Measurements from ENCODE around the gene OSBPL6. TPM values are rescaled to one million over a fixed set of nuclear protein-coding genes. Genes with fewer than 3 reads are reported as not detected.

The OSBPL6 gene
- total RNA-seq, 1 donor from 2014 or later = 6.4 TPM

DNA sequence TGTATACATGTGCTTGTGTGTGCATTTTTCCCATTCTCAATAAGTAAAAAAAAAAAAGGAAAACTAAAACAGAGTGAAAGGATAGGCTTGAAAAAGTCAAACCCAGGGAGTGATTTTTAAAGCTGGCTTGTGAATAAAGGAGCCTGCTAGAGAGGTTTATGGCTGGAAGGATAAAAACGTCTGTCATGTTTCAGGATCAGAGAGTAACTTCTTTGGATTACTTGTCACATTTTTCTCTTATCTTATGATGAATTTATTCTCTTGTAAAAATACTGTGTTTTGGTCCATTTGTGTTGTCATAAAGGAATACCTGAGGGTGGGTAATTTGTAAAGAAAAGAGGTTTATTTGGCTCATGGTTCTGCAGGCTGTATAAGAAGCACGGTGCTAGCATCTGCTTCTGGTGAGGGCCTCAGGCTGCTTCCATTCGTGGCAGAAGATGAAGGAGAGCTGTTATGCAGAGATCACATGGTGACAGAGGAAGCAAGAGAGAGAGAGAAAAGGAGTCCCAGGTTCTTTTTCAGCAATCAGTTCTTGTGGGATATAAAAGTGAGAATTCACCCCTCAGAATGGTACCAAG is 89.1 kb downstream of the OSBPL6 start:
- TF ChIP-seq, protein P1, sequence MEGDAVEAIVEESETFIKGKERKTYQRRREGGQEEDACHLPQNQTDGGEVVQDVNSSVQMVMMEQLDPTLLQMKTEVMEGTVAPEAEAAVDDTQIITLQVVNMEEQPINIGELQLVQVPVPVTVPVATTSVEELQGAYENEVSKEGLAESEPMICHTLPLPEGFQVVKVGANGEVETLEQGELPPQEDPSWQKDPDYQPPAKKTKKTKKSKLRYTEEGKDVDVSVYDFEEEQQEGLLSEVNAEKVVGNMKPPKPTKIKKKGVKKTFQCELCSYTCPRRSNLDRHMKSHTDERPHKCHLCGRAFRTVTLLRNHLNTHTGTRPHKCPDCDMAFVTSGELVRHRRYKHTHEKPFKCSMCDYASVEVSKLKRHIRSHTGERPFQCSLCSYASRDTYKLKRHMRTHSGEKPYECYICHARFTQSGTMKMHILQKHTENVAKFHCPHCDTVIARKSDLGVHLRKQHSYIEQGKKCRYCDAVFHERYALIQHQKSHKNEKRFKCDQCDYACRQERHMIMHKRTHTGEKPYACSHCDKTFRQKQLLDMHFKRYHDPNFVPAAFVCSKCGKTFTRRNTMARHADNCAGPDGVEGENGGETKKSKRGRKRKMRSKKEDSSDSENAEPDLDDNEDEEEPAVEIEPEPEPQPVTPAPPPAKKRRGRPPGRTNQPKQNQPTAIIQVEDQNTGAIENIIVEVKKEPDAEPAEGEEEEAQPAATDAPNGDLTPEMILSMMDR (IDR thresholded peaks at IDR 0.05; ENCODE audit: borderline replicate concordance) = no peak
- no peak overlapping the region for H3K27ac ChIP-seq (replicated peaks)
- no peaks in the 10 kb centered on the region for H3K36me3 ChIP-seq
- H3K27me3 ChIP-seq (ENCODE audit: low read depth) = no peaks in the 10 kb centered on the region
- no peak for DNase-seq
- H3K9me3 ChIP-seq (replicated peaks) = no peaks in the 10 kb centered on the region
- peaks cover 5% of the 10 kb centered on the region for H3K4me1 ChIP-seq
- H3K4me3 ChIP-seq = no peak overlapping the region
- intact Hi-C loops (cut with micrococcal nuclease) = loop anchor here (10.0 kb wide), 1 partner anchor 149 kb away; no protein-coding TSS in a partner anchor

DNA sequence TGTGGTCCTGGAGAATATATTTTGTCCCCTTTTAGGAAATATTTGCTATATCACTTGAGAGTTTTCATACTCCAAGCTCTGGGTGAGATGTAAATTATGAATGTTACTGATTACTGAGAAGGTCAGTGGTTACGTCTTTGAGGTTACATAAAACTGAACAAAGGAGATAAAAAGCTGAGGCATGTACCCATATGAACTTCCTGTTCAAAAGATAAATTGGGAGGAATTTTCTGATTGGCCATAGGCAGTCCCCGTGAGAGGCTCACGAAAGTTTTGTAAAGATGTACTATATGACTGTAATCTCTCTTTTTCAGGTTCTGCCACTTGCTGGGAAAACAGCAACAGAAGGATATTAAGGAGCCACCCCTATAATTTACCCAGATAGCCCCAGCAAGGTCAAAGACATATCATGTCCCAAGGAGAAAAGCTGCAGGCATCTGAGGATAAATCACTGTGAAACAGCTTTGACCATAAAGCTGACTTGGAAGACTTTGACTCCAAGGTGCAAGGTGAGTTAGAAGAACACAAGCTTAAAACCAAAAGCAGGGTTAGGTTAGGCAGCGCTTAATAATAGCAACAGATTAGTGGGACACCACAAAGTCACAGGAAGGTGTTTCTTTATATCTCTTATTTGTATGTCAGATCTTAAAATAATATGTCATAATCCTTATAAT is 90.4 kb downstream of the OSBPL6 start:
- no peaks in the 10 kb centered on the region for H3K27me3 ChIP-seq (ENCODE audit: low read depth)
- DNase-seq = no peak
- TF ChIP-seq, protein P1 (IDR thresholded peaks at IDR 0.05; ENCODE audit: borderline replicate concordance) = no peak
- no peaks in the 10 kb centered on the region for H3K9me3 ChIP-seq (replicated peaks)
- intact Hi-C loops (cut with micrococcal nuclease) = loop anchor here (10.0 kb wide), 1 partner anchor 150 kb away; no protein-coding TSS in a partner anchor
- H3K27ac ChIP-seq (replicated peaks) = no peak overlapping the region
- H3K36me3 ChIP-seq = no peaks in the 10 kb centered on the region
- H3K4me3 ChIP-seq = no peak overlapping the region
- peaks cover 5% of the 10 kb centered on the region for H3K4me1 ChIP-seq

DNA sequence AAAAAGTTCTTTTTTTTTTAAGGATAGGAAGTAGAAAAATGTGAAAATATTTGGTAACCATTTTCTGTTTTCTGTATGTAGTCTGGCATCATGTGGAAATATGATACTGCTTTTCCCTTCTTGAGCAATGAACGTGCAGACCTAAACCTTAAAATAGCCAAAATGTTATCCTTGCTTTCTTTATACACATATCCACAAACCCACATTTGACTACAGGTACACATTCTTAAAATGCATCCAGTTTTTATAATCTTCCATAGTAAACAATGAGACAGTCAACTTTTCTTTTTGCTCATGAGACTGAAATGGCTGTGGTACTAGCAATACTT is 90.9 kb downstream of the OSBPL6 start:
- intact Hi-C loops (cut with micrococcal nuclease) = loop anchor here (10.0 kb wide), 1 partner anchor 150 kb away; no protein-coding TSS in a partner anchor
- no peaks in the 10 kb centered on the region for H3K9me3 ChIP-seq (replicated peaks)
- H3K4me3 ChIP-seq = no peak overlapping the region
- no peak for DNase-seq
- TF ChIP-seq, protein P1 (IDR thresholded peaks at IDR 0.05; ENCODE audit: borderline replicate concordance) = no peak
- H3K4me1 ChIP-seq = peaks cover 5% of the 10 kb centered on the region
- no peaks in the 10 kb centered on the region for H3K36me3 ChIP-seq
- no peak overlapping the region for H3K27ac ChIP-seq (replicated peaks)
- H3K27me3 ChIP-seq (ENCODE audit: low read depth) = no peaks in the 10 kb centered on the region

DNA sequence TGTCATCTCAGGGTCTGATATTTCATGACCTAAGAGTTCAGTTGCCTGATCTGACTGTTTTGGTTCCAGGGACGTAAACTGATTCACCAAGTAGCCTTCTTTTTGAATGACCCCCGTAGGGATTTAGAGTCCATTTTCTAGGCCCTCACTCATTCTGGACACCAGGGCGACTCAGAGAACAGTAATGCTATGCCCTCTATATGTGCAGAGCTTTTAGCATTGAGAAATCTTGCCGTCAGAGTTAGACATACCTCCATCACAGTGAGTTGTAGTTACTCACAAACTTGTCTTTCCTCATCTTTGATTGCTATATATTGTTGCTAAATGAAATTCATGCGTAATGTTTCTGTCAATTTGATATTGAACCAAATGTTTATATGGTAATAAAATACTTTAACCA is 92.3 kb downstream of the OSBPL6 start:
- intact Hi-C loops (cut with micrococcal nuclease) = loop anchor here (10.0 kb wide), 1 partner anchor 152 kb away; no protein-coding TSS in a partner anchor
- DNase-seq = no peak
- TF ChIP-seq, protein P1 (IDR thresholded peaks at IDR 0.05; ENCODE audit: borderline replicate concordance) = no peak
- H3K36me3 ChIP-seq = no peaks in the 10 kb centered on the region
- no peak overlapping the region for H3K27ac ChIP-seq (replicated peaks)
- no peaks in the 10 kb centered on the region for H3K27me3 ChIP-seq (ENCODE audit: low read depth)
- H3K4me3 ChIP-seq = no peak overlapping the region
- H3K9me3 ChIP-seq (replicated peaks) = no peaks in the 10 kb centered on the region
- H3K4me1 ChIP-seq = peaks cover 5% of the 10 kb centered on the region

DNA sequence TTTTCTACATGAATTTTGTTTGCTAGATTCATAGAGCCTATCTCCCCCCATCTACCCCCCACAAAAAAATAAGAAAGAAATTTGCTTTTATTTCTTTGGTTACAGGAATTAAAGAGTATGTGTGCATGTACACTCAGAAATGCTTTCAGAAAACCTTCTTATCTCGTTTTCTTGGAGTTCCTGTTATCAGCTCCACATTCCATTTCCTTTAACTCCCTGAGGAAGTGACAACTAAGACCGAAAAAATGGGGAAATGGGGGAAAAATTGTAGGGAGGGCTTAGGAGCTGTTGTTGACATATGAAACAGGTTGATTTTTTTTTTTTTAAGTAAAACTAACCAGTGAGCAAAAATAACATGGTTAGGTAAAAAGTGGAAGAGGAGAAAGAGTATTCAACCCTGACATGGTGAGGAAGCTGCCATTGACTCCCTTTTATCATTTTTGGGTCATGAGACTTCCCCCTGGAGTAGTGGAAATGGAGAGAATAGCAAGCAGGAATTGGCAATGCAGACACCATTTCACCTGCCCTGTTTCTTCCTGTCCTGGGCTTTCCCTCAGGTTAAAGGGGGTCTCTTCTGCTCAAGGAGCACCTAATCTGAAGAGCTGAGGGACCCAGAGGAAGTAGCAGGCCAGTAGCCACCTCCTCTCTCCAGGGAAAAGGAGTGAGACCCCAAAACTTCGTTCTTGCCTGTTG is 93.5 kb downstream of the OSBPL6 start:
- intact Hi-C loops (cut with micrococcal nuclease) = loop anchor here (10.0 kb wide), 1 partner anchor 153 kb away; no protein-coding TSS in a partner anchor

More for the DNA sequence above, 93.5 kb downstream of the OSBPL6 start:
- H3K36me3 ChIP-seq = no peaks in the 10 kb centered on the region
- H3K27me3 ChIP-seq (ENCODE audit: low read depth) = no peaks in the 10 kb centered on the region
- peaks cover 5% of the 10 kb centered on the region for H3K4me1 ChIP-seq
- TF ChIP-seq, protein P1 (IDR thresholded peaks at IDR 0.05; ENCODE audit: borderline replicate concordance) = no peak
- DNase-seq = no peak
- H3K9me3 ChIP-seq (replicated peaks) = no peaks in the 10 kb centered on the region
- no peak overlapping the region for H3K4me3 ChIP-seq
- H3K27ac ChIP-seq (replicated peaks) = no peak overlapping the region
